ENCODE measurements around the gene MAPKBP1.

Gene MAPKBP1

DNA sequence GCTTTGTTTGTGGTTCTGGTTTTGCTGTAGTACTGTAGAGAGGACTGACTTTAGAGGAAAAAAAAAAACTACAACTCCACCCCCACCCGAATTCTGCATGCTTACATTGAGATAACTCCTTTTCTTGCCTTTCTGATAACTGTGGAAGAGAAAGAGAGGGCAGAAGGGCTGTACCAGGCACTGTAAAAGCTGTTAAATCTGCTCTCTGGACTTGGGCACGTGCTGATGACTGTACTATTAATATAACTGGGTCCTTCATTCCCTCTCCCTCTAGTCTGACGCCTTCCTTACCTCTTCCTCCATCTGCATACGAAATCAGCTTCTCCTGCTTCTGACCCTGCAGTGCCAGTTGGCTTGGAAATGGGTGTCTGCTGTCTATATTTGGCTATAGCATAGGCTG is 15.0 kb downstream of the MAPKBP1 start:
- FAIRE-seq: no peak

DNA sequence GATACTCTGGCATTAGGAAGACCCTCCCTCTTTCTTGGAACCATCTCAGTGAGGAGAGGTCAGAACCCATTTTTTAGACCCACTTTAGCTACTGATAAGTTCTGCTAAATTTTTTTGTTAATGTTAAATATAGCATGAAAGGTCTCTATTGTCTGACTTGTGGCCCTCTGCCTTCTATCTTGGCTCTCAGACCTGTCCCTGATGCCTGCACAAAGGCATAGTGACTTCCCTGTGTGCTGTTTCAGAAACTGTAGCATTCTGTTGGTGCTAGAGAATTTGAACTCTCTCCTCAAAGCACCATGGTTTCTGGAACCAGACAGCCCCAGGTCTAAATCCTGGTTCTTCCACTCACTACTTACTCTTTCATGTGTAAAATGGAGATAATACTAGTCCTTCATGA is 15.4 kb downstream of the MAPKBP1 start:
- no peak for FAIRE-seq

DNA sequence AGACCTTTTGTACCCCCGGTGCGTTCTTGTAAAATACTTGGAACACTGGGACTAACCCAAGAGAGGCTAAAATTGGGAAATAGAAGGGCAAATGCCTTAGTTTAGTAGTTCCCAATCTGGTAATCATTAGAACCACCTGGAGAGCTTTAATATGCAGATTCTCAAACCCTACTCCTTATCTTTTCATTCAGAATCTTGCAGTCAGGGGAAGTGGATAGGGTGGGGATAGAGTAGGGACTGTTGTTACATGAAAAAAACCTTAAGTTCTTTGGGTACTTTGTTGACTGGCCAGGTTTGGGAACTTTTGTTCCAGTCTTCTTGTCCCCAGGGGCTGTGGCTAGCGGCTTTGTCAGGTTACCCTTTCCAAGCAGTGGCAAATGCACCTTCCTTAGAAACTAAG is 15.9 kb downstream of the MAPKBP1 start:
- no peak for FAIRE-seq

DNA sequence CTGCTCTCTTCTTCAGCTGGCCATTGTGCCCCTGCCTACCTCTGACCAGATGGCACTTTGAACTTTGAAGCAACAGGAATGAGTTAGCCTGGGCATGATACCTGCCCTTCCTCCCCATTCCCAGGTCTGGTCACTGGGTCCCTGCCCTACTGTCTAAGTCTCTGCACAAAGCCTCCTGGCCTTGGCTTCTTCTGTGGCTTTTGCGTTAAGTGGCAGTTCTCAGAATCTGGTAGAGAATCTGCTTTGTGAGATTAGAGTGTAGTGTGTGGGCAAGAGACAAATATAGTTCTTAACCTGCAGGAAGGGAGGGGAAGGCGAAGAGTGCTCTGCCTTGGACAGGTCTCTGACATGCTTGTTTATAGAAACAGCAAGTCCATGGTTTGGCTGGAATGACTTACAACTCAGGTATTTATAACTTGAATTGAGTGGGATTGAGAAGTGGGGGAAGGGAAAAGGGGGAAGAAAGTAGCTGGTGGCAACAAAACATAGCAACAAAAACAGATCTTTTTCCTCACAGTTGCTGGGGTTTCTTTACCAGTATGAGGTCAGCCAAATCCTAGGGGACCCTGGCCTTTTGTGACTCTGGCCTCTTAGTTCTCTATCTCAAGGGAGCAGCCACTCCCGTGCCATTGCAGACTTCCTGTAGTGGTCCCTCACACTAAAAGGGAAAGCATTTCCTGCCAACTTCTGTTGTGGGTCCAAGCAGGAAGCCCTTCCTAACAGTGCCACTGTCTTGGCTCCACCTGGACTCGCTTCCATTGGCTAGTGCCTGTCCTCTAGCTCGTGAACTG is 16.7 kb downstream of the MAPKBP1 start:
- no peak for FAIRE-seq

DNA sequence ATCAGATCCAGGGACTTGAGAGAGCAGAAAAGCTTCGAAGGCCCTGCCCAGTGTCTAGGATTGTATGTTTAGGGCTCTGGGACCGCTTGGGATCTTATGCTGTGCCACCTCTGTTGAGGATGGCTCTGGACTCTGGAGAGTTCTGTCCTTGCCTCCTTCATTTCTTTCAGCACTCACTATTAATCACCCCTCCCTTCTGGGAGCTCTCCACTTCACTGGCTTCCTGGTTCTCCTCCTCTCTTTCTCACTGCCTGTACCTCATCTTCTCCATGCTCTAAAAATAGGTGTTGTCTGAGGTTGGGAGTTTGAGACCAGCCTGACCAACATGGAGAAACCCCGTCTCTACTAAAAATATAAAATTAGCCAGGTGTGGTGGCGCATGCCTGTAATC is 17.3 kb downstream of the MAPKBP1 start:
- FAIRE-seq: no peak

DNA sequence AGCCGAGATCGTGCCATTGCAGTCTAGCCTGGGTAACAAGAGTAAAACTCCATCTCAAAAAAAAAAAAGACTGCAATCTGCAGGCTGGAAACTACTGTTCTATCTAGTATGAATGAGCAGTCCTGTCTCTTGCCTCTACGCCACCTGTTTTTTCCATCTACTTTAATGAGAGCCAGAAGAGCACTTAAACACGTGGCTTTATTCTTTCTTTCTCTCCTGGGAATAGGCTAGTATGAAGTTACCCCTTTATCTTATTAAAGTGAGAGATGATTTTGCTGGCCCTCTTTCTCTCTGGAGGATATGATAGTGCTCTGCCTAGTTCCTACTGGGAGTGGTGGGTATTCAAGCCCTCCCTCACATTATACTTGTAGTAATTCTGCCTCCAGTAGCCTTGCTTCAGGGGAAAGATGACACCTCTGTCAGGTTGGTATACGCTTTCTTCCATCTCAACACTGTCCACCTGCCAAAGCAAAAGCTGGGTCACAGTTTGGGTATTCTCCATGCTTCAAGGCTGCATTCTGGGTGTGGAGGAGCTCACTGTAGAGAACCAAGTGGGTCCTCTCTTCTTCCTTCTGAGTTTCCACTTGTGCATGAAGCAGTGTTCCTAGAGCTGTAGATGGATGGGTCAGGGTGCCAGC is 17.8 kb downstream of the MAPKBP1 start:
- no peak for FAIRE-seq

DNA sequence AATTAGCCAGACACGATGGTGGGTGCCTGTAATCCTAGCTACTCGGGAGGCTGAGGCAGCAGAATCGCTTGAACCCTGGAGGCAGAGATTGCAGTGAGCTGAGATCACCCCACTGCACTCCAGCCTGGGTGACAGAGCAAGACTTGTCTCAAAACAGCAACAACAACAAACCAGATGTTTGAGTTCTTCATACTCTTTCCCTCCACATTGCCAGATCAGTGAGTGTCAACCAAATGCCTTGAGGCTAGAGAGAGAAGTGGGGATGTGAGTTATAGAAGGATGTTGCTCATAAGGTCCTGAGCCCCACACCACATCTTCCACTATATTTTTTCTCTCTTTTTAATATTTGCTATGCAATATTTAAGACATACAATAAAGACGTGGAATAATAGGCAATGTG is 19.8 kb downstream of the MAPKBP1 start:
- no peak for FAIRE-seq

DNA sequence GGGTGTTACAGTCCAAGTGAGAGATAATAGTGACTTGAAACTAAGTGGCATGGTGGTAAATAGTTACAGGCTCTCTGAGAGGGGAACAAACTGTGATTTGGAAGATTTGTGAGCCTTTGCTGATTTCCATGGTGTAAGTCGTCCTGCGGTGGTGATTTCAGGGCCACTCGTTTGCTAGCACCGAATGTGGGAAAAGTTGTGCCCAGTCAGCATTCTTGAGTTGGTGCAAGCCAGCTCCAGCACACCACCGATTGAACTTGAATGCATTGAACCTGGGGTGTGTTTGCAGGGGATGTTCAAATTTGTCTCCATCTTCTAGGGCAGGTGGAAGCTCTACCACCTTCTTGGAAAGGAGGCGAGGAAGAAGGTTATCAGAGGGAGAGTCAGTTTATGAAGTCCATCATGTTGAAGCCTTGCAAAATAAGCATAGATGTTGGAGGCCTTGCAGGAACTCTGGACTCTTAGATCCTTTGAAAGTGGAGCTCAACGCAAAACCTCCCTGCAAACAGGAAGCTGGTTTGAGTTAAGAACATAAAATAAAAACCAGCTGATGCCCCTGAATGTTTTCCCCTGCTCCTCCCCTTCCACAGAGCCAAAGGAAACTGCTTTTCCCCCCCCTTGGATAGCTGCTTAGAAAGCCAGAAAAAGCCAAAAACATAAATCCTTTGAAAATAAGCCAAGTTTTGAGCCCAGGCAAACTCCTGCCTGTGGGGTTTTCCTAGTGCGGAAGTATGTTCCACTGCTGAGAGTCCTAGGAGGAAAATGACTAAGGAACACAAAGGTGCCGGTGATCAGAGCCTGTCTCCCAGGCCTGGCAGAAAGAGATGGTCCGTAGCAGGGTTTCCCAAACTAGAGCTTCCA is 21.9 kb downstream of the MAPKBP1 start:
- FAIRE-seq: no peak

DNA sequence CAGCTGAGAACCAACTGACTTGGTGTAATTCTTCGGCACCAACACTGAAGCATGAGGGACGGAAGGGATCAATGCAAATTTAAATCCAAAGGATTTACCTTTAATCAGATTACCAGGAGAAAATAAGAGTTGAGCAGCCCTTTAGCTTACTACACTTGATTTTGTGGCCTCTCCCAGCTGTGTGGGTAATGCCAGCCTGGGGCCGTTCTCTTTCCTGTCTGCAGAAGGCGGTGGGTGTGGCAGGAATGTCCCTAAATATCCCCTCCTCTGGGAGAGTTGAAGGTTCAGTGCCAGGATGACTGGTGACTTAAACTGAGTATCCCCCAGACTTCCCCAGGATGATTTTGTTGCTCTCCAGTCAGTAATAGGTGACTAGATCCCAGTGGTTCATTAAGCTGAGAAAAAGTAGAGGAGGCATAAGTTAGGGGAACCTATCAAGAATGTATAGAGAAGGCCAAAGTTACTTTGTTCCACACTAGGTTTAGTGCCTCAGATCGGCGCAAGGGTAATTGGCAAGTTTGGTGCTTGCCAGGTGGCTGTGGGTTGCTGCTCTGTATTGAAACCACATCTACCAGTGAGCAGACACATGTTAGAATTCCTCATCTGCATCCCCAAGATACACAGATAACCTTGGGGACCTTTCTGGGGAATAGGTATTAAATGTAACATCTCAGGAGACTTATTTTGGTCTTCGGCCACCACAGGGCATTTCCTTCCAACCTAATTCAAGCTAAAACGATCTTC is 23.1 kb downstream of the MAPKBP1 start:
- no peak for FAIRE-seq

DNA sequence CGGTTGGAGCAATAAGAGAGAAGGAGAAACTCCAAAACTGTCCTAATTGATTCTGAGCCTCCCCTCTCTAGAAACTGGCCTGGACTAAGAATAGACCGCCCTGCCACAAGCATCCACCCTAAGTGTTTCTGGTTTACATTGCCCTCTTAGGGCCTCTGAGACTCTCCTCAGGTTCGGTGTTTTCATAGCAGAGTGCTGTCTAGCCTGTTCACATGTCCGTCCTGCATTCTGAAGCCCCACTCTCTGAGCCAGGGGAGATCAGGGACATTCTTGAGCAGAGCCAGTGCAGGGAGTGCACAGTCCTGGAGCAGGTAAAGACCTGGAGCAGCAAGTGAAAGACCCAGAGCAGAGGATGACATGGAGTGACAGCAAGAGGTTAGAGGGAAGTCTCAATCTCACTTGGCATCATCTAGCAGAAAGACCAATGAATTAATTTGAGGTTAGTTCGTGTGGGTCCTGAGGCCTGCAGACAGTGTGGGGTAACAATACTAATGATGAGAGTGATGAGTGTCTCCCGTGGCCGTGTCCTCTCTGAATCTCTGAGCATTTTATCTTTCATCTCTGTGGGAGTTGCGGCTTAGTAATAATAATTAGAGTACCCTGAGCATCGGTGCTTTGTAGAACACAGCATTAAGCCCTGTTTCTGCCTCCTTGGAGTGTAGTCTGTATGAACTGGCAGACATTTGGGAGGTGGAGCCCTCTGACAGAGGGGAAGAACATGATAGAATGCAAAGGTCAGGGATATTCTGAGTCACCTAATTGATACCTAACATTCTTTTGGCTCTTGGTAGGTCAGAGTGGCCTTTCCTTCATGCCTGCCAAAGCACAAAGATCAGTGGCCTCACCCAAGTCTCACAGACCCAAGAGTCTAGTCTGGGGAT is 24.6 kb downstream of the MAPKBP1 start:
- FAIRE-seq: no peak

DNA sequence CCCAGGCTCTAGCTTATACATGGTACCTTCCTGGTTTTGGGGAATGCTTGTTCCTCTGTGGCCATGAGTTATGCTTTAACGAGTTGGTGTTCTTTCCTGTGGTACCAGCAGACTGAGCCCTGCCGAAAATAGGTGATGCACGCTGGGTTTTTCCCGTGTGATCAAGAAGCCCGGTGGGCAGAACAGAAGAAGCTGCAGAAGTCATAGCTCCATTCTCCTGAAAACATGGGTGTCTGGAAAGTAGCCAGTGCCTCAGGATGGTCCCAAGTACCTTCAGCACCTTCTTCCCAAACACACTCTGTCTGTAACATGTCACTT is 25.2 kb downstream of the MAPKBP1 start:
- no peak for FAIRE-seq

DNA sequence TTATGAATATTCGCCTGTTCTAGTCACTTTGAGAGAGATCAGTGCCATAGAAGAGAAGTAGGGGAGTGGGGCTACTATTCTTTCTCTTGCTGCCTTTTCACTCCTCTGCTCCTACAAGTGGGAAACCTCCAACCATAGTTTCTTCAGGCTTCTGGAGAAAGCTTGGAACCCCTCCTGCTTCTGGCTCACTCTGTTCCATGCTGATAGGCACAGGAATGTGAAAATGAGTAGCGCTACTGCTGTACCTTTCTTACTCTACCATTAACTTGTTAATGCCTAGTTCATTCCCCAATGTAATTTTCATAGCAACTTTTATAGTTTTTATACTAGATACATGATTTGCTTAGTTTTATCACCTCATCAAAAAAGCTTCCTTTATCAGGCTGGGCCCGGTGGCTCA is 26.9 kb downstream of the MAPKBP1 start:
- no peak for FAIRE-seq

DNA sequence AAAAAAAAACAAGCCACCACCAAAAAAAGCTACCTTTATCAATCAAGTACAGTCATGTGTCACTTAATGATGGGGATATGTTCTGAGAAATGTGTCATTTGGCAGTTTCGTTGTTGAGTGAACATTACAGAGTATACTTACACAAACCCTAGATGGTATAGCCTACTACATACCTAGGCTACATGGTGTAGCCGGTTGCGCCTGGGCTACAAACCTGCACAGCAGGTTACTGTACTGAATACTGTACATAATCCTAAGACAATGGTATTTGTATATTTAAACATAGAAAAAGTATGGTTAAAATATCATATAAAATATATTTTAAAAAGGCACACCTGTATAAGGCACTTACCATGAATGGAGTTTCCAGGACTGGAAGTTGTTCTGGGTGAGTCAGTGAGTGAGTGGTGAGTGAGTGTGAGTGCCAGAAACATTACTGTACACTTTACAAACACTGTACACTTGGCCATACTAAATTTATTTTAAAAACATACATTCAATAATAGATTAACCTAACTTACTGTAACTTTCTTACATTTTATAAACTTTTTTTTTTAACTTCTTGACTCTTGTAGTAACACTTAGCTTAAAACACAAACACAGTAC is 27.7 kb downstream of the MAPKBP1 start:
- FAIRE-seq: no peak

DNA sequence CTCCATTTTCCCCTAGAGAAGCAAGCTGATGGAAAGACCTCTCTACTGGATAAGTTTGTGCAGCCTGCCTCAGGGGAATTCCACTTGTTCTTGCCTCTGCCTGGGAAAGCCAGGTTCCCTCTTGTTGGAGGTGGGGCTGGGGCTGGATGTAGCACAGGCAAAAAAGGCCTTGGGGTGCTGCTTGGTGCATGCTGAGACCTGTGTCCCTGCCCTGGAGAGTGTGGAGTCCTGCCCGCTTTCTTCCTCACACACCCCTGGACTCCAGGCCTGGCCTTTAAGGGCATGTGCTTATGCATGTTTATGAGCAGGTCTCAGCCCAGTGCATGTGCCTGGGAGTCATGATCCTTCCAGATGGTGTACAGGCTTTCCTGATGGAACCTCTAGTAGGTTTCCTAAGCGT is 30.1 kb downstream of the MAPKBP1 start:
- FAIRE-seq: no peak

DNA sequence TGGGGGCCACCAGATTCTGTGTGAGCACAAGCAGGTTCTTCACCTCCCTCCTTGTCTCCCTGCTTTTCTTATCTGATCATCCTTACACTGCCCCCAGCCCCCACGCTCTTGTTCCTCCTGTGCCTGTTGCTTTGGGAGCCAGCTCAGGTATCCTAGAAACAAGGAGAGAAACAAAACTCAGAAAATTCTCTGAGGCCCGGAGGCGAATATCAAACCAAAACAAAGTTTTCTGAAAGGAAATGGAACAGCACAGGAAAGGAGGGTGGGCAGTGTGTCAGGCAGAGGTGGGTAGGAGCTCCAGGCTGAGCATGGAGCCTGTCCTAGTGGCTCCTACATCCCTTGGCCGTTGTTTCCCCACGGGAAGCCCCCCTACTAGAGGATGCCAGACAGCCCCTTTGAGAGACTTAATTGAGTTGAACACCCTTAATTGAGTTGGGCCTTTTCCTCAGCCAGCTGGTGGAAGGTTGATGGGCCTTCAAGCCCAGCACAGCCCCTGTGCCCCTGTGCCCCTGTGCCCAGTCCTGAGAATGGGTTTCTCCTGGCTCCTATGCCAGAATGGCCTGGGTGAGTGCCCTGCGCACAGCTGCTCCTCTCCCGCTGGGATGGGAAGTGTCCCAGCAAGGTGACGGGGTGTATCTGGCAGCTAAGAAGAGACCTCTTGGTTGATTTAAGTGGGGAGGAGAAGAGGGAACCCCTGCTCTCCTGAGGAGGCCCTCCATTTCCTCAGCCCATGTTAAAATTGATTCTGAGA is 30.8 kb downstream of the MAPKBP1 start:
- FAIRE-seq: no peak

DNA sequence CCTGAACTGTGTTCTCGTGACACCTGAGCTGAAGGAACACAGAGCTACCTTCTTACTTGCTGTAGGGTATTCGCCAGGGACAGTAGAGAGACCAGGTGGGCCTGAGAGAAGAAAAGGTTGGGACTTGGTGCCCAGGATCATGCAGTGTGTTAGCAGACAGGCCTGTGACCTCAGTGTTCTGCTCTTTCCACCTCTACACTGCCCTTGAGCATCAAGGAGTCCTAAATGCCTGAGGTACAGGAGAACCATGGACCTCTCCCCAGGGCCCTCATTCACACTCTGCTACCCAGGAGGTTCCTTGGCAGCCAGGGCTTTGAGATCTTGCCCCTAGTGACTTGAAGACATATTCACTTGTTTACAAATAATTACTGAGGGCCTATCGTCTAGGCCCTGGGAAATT is 31.4 kb downstream of the MAPKBP1 start:
- FAIRE-seq: no peak

DNA sequence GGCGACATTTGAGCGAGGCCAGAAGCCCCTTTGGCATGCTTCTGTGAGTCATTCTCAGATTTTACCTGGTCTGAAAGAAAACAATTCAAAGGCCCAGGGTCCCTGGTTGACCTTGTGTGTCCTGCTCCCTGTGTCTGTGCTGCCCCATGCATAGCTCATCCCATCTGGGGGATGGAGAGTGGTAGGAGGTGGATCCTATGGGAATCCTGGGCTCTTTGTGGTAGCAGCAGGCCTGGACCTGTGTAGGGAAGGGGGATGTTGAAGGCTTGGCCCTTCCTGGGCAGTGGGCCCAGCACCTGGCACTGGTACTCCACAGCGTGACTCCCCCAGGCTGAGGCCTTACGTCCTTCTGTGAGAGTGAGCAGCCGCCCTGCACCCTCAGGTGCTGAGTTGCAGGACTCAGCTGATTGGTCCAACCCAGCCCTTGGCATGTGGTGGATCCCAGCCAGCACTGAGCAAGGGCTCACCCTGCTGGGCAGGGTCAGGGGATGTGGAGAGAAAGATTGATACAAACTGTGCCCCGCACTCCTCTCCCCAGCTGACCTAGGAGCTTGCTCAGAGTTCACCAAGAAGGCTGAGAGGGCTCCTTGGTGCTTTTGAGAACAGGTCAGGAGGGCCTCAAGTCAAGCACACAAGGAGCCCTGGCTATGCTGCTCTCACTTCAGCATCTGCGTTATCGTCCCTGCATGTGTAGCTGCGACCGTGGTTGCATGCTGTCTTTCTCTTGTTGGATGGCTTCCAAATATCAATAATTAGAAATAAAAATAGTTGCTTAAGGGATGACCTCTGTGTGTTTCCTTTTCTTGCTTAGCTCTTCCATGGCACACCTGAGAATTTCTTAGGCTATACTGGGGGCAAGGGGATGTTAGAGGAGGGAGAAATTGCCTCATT is 32.3 kb downstream of the MAPKBP1 start:
- no peak for FAIRE-seq

DNA sequence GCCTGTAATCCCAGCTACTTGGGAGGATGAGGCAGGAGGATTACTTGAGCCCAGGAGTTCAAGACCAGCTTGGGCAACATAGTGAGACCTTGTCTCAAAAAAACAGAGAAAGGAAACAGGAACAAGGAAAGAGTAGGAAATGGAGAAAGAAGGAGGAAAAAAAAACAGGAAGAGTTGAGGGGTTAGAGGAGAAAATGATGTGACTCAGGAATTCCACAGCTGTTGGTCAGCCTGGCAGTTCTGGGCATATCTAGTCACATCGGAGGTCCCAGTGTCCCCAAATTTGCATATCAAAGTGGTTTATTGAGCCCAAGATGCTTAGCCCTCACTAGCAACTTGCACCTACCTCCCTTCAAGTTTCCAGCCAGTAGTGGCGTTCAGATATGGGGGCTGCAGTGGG is 34.8 kb downstream of the MAPKBP1 start:
- no peak for FAIRE-seq

DNA sequence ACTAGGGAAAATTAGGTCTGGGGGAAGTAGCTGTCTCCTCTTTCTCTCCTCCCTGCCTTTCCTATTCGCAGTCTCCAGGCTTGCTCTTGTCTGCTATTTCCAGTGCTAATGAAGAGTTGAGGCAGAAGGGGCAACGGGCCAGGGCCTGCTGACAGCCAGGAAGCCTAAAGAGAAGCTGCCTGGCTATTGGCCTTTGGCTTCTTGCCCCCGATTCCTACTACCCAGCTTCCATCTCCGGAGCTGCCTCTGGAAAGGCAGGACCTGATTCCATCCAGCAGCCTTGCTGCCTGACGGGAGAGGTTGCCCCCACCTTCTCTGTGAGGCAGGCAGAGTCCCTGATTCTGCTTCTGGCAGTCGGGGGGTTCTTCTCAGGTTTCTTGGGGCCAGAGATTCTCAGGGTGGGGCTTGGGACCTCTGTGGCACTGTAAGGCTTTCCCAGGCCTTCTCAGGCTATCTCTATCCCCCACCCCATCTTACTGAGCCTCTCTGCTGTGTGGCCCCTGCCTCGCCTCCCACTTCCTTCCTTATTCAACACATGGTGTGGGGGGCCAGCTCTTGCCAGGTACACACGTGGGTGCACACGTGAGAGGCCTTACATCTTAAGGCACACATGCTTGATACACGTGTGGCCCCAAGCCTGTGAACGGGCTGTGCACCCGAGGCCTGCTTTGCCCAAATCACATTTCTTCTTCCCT is 35.4 kb downstream of the MAPKBP1 start:
- no peak for FAIRE-seq

All from islet of Langerhans (tissue), 1 donor.